ENCODE data around the gene MED29. TPM values are rescaled to one million over a fixed set of nuclear protein-coding genes. Genes with fewer than 3 reads are reported as not detected.

The MED29 gene
- total RNA-seq, 1 donor from 2014 or later: 13.7 TPM

GRCh38 chr19:39410017-39410830 lies 19.0 kb downstream of the MED29 start:
- peak; percentile 85 for DNase-seq (ENCODE audit: low spot score)

DNA sequence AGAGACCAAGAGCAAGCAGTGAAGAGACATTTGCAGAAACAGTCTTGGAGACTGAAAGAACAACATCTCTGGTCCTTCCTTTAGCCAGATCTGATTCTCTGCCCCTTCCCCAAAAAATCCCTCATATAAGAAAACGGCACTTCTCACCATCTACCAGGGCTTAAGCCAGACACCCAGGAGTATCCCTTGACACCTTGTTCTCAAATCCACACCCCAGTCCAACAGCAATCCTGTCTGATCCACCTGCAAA lies 19.6 kb downstream of the MED29 start:
- no peak for DNase-seq (ENCODE audit: low spot score)

GRCh38 chr19:39411081-39411831 lies 20.1 kb downstream of the MED29 start:
- peak; percentile 50 for DNase-seq (ENCODE audit: low spot score)

DNA sequence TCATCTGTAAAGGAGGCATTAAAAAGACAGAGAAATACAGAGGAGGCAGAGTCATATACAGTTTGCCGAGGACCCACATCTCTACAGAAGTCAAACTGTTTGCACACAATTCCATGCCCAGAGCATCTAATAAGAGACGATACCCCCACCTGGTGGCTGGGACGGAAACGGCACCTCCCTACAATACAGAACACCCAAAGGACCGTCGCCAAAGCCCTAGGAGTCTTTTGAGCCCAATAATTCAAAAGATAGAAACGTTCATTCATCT lies 20.6 kb downstream of the MED29 start:
- DNase-seq (ENCODE audit: low spot score): peak; percentile 96

DNA sequence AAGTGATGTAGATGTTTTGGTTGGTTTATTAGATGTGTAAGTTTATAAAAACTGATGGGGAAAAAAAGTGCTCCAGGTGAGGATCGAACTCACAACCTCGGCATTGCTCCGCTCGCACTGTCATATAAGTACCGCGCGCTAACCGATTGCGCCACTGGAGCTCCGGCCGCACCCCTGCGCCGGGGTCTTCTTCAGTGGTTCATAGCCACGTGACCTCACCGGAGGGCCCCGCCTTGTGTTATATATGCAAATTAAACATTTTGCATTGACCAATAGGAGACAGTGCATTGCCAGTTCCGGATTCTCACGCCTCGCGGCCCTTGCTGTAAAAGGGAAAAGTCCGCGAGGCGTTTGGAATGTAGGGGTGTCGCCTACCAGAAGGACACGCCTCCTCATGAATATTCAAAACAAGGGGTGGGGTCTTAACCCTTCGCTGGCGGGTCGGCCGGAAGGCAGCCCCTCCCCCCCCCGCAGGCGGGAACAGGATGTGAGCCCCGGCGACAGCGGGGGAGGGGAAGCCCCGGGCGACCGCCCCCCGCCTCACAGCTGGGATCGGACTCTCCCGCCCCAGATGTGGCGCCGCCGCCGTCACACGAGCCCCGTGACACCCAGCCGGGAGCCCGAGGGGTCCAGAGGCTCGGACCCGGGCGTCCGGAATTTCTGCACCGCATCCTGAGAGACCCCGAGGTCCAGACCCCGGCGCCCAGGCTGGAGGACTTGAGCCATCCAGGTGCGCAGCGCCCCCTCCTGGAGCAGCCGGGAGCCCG lies 21.1 kb downstream of the MED29 start, which contains the start of gene PLEKHG2:
Gene PLEKHG2 (plus strand): TSS at position 570 of the 767 bp plus-strand sequence. CDS start 1,418 bp downstream, outside the sequence.
- DNase-seq (ENCODE audit: low spot score): peak; percentile 100

DNA sequence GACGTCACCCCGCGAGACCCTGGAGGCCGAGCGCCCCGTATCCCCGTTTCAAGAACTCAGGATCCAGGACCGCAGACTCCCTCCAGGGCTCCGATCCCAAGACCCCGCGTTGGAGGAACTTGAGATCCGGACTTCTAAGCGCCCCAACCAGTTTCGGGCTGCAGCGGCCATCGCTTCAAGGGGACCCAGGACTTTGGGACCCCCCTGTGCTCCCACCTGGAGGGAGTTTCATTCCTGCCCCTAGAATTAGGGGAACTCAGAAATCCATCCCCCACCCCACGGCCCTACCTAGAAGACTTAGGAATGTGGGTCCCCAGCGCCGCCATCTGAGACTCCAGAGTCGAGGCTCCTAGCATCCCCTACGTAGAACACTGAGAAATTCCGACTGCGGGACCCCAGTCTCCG lies 21.7 kb downstream of the MED29 start:
- no peak for DNase-seq (ENCODE audit: low spot score)

- peak; percentile 76 for DNase-seq (ENCODE audit: low spot score)
Observed at GRCh38 chr19:39413272-39413910, 22.2 kb downstream of the MED29 start.

- DNase-seq (ENCODE audit: low spot score): no peak
Observed at GRCh38 chr19:39413911-39414608, 22.9 kb downstream of the MED29 start.

GRCh38 chr19:39415111-39416046 lies 24.2 kb downstream of the MED29 start:
- DNase-seq (ENCODE audit: low spot score): no peak

- no peak for DNase-seq (ENCODE audit: low spot score)
Observed at GRCh38 chr19:39416152-39417120, 25.3 kb downstream of the MED29 start.

DNA sequence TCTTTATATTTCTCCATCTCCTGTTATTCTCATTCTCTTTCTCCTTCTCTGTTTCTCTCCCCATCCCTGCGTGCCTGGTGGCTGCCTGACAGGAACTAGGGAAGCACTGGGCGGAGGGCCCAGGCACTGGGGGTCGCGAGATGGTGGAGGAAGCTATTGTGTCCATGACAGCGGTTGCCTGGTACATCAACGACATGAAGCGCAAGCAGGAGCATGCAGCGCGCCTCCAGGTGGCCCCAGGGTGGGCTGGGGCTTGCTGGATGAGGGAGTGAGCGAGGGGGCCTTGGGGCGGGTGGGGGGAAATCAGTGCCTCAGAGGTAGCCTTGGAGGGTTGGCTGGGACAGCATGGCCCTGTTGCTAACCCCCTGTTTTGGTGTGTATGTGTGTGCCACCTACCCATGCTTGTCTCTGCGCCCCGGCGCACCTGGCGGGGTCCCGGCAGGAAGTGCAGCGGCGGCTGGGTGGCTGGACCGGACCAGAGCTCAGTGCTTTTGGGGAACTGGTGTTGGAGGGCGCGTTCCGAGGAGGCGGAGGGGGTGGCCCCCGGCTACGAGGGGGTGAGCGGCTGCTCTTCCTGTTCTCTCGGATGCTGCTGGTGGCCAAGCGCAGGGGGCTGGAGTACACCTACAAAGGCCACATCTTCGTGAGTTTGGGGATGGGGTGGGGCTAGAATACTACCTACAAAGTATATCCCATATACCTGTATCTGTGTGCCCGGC lies 26.4 kb downstream of the MED29 start:
- no peak for DNase-seq (ENCODE audit: low spot score)

- no peak for DNase-seq (ENCODE audit: low spot score)
Observed at GRCh38 chr19:39419003-39419402, 27.8 kb downstream of the MED29 start.

DNA sequence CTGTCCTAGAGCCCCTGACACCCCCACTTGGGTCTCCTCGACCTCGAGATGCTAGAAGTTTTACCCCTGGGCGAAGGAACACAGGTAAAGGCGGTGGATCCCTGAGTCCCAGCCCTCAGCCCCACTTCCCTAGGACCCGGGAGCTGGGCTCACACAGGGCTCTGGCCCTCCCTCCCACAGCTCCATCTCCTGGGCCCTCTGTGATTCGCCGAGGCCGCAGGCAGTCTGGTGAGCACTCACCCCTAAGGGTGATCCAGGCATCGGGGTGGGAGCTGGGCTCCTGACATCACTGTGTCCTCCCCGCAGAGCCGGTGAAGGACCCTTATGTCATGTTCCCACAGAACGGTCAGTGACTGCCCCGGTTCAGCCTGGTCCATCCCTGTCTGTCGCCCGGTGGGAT lies 29.6 kb downstream of the MED29 start:
- no peak for DNase-seq (ENCODE audit: low spot score)

DNA sequence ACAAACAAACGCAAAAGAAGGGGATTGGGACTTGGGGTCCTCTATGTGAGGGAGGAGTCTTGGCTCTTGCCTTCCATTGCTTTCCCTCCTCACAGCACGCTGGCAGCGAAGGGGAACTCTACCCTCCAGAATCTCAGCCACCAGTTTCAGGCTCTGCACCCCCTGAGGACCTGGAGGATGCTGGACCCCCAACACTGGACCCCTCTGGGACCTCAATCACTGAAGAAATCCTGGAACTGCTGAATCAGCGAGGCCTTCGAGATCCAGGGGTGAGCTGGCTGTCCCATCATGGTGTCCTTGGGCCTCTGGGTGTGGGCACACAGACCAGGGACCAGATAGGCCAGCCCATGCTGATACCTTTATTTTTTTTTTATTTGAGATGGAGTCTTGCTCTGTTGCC lies 30.8 kb downstream of the MED29 start:
- DNase-seq (ENCODE audit: low spot score): no peak

DNA sequence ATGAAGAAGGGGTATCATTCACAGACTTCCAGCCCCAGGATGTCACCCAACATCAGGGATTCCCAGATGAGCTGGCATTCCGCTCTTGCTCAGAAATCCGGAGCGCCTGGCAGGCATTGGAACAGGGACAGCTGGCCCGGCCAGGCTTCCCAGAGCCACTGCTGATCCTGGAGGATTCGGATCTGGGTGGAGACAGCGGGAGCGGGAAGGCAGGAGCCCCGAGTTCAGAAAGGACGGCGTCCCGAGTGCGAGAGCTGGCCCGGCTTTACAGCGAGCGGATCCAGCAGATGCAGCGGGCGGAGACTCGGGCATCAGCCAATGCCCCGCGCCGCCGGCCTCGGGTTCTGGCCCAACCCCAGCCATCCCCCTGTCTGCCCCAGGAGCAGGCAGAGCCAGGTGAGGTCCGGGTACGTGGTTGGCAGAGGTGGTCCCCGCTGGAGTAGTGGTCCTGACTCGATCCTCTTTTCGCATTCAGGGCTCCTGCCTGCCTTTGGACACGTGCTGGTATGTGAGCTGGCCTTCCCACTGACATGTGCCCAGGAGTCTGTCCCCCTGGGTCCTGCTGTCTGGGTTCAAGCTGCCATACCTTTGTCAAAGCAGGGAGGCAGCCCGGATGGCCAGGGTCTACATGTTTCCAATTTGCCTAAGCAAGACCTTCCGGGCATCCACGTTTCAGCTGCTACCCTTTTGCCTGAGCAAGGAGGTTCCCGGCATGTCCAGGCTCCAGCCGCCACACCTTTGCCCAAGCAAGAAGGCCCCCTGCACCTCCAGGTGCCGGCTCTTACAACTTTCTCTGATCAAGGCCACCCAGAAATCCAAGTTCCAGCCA lies 32.3 kb downstream of the MED29 start:
- DNase-seq (ENCODE audit: low spot score): no peak

DNA sequence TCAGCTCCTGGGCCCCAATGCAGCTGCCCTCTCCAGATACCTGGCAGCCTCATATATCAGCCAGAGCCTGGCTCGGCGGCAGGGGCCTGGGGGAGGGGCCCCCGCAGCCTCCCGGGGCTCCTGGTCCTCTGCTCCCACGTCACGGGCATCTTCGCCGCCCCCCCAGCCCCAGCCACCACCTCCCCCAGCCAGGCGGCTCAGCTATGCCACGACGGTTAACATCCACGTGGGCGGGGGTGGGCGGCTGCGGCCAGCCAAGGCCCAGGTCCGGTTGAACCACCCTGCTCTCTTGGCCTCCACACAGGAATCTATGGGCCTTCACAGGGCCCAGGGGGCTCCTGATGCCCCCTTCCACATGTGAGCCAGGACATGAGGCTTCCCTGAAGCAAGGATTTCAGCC lies 33.8 kb downstream of the MED29 start:
- DNase-seq (ENCODE audit: low spot score): no peak

DNA sequence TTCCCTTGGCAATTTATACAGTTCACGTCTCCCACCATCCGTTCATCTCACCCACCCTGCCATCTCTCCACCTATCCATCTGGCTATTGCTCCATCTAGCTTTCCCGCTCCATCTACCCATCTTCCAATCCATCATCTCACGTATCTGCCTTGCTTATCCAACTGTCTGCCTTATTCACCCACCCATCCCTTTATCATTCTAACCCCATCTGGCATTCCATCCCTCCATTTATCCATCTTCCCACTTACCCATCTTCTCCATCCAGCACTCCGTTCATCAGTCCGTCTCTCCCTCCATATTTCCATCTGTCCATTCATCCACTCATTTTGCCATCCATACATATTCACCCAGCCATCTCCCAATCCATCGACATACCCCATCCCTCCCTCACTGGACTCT lies 34.6 kb downstream of the MED29 start:
- no peak for DNase-seq (ENCODE audit: low spot score)

DNA sequence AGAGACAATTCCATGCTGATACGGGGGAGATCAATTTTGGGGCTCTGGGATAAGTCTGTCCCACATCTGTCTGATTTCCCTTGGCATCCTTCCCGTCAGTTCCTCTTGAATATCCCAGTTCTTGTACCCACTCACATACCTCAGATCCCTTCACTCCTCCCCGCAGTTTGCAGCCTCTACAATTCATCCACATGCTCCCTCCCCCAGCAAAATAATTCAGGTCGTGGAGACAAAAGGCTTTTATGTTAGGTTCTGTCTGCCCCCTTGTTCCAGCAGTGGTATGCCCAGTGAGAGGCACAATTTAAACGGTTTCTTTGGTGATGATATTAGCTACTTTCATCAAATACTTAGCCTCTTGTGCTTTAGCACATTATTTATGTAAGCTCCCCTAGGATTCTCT lies 35.0 kb downstream of the MED29 start:
- no peak for DNase-seq (ENCODE audit: low spot score)
